Mucosa of descending colon (tissue), 3 donors: ENCODE data around the gene AIP. TPM values are rescaled to one million over a fixed set of nuclear protein-coding genes. Genes with fewer than 3 reads are reported as not detected.

Experiments used
- ATAC-seq: fragments of 200-7000 bp; cut with Tn5 transposase; one replicate; pipeline ENCODE4 v1.9.1; 2020; ENCODE audit warnings: mild to moderate bottlenecking, moderate library complexity
- DNase-seq, 3 donors: peaks; one replicate each; pipeline ENCODE4 v3.0.0-alpha.2; 2020
- H3K36me3 ChIP-seq: fragments of 200-600 bp; one replicate; pipeline ENCODE4 v1.8.0; 2021; ENCODE audit warnings: low read depth, mild to moderate bottlenecking
- H3K4me1 ChIP-seq: fragments of 200-600 bp; one replicate; pipeline ENCODE4 v1.8.0; 2021; ENCODE audit warnings: low read depth, mild to moderate bottlenecking
- H3K4me3 ChIP-seq: fragments of 200-600 bp; one replicate; pipeline ENCODE4 v1.8.0; 2021; ENCODE audit warnings: mild to moderate bottlenecking
- H3K9me3 ChIP-seq: fragments of 200-600 bp; one replicate; pipeline ENCODE4 v1.8.0; 2021; ENCODE audit warnings: mild to moderate bottlenecking
- CTCF ChIP-seq: fragments of 200-600 bp; IDR thresholded peaks from one replicate; pipeline ENCODE4 v1.8.0; 2022; ENCODE audit warnings: antibody characterized with exemption, mild to moderate bottlenecking
- intact Hi-C, 2 donors: fragments of 100-400 bp; cut with DNase I in 1 of 2; cut with micrococcal nuclease in 1 of 2; formaldehyde crosslinking; loops; one replicate each; pipeline versions ENCODE4 v1.11.0 to v1.11.1; 2022; cut with DNase I, micrococcal nuclease
- total RNA-seq, 3 donors: library from RNA; stranded (reverse); fragmentation: NEBNext Ultra II Directional in 2 of 3; extraction: Animal tissue kit (Norgen Biotek cat#: 25700) in 2 of 3; gene quantifications; one replicate each; pipeline versions ENCODE4 v1.2.1 to v1.2.4, GENCODE V29; 2021 to 2023
- donor health status: DM: no; HTN: no; CAD: no; lungs with moderate emphysema.
- donor health status: DM: no; HTN: no; CAD: no.
- donor health status: DM: no; HTN: yes; CAD: no.

Gene AIP
- total RNA-seq, 3 donors from 2014 or later = 33.7 to 84.9 (median 52.2) TPM

DNA sequence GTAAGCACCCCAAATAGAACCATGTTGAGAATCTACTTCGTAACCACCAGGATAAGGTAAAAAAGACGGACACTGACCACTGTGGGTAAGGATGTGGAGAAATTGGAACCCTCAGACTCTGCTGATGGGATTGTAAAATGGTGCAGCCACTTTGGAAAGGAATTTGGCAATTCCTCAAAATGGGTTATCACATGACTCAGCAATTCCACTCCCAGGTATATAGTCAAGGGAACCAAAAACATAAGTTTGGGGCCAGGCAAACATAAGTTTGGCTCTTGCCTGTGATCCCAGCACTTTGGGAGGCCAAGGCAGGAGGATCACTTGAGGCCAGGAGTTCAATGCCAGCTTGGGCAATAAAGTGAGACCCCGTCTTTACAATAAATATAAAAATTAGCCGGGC, 45.5 kb downstream of the AIP start:
- ATAC-seq (no peak), DNase-seq (no peak)
- no peak overlapping the region for H3K4me3 ChIP-seq
- peaks cover 2% of the 10 kb centered on the region for H3K9me3 ChIP-seq
- H3K4me1 ChIP-seq = peaks cover 7% of the 10 kb centered on the region
- no peaks in the 10 kb centered on the region for H3K36me3 ChIP-seq
- no peak for TF ChIP-seq CTCF
- intact Hi-C loops = no loop called here

DNA sequence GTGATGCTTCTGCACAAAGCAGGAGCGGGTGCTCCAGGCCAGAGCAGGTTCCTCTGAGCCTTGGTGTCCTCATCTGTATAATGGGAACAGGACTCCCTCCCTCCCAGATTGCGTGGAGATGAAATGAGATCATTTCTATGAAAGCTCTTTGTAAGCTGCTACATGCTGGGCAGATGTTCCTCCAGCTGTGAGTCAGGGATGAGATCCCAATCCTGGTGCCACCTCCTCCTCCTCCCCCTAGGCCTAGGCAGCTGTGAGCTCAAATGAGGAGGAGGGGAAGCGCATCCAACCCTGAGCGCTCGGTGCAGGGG, 47.4 kb downstream of the AIP start:
- no peaks in the 10 kb centered on the region for H3K36me3 ChIP-seq
- H3K4me1 ChIP-seq = peaks cover 6% of the 10 kb centered on the region
- no peak overlapping the region for H3K4me3 ChIP-seq
- intact Hi-C loops = no loop called here
- peaks cover 18% of the 10 kb centered on the region for H3K9me3 ChIP-seq
- DNase-seq = no peak
- ATAC-seq = no peak
- no peak for TF ChIP-seq CTCF

- Histone ChIP-seq H3K9me3 (peaks cover 18% of the 10 kb centered on the region), H3K4me3 (no peak overlapping the region), H3K4me1 (no peaks in the 10 kb centered on the region), H3K36me3 (no peaks in the 10 kb centered on the region)
- DNase-seq (no peak), ATAC-seq (no peak)
- intact Hi-C loops = no loop called here
- TF ChIP-seq CTCF = no peak
Observed at GRCh38 chr11:67532889-67533288, 50.1 kb downstream of the AIP start.

GRCh38 chr11:67534070-67534679, 51.3 kb downstream of the AIP start:
- DNase-seq = no peak
- peaks cover 18% of the 10 kb centered on the region for H3K9me3 ChIP-seq
- ATAC-seq = no peak
- no peaks in the 10 kb centered on the region for H3K36me3 ChIP-seq
- H3K4me3 ChIP-seq = no peak overlapping the region
- TF ChIP-seq CTCF = no peak
- intact Hi-C loops = no loop called here
- no peaks in the 10 kb centered on the region for H3K4me1 ChIP-seq

DNA sequence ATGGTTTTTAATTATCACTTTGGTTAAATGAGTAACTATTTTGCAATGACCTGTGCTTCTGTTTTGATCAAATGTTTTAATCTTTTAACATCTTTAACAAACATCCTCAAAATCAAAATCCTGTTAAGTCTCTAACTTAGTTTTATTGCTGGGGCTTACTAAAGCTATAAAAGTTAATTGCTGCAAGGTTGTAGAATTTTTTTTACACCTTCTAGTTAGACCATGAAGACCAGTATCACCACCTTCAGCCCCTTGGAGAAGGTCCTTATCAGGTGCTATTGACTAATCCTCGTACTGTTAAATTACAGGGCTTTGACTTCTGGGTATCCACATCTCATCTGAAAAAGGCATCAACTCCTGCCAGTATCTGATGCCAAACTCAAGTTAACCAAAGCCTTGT, 52.7 kb downstream of the AIP start:
- no peak overlapping the region for H3K4me3 ChIP-seq
- no peaks in the 10 kb centered on the region for H3K4me1 ChIP-seq
- intact Hi-C loops = no loop called here
- DNase-seq (no peak), ATAC-seq (peak; percentile 85)
- H3K36me3 ChIP-seq = no peaks in the 10 kb centered on the region
- H3K9me3 ChIP-seq = peaks cover 18% of the 10 kb centered on the region
- no peak for TF ChIP-seq CTCF

GRCh38 chr11:67538306-67538705, 55.5 kb downstream of the AIP start:
- H3K4me3 ChIP-seq = no peak overlapping the region
- DNase-seq (no peak), ATAC-seq (no peak)
- peaks cover 17% of the 10 kb centered on the region for H3K9me3 ChIP-seq
- TF ChIP-seq CTCF = no peak
- no peaks in the 10 kb centered on the region for H3K36me3 ChIP-seq
- intact Hi-C loops = no loop called here
- peaks cover 7% of the 10 kb centered on the region for H3K4me1 ChIP-seq
